Measurements from ENCODE around the gene ERF. TPM values are rescaled to one million over a fixed set of nuclear protein-coding genes. Genes with fewer than 3 reads are reported as not detected.

ERF gene
- total RNA-seq, 1 donor from 2014 or later, result 109 TPM

DNA sequence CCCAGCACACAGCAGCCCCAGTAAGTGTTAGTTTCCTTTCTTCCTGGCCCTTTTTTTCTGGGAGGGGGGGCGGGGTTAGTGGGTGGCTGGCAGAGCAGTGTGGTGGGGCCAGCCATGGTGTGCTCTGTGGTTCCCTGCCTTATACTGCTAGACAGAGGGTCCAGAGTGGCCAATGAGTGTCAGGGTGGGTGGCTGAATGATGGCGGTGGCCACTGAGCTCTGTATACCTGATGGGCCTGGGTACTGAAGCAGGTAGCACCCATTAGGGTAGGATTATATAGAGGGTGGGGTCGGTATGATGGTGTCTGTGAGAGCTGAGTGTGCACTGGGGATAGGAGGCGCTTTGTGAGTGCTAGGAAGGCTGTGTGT lies 27.9 kb upstream of the ERF start:
- peaks cover 17% of the 10 kb centered on the region for H3K27me3 Mint-ChIP-seq (ENCODE audit: unreplicated experiment)
- peaks cover 42% of the 10 kb centered on the region for H3K4me1 Mint-ChIP-seq (ENCODE audit: unreplicated experiment)
- no peaks in the 10 kb centered on the region for H3K9me3 Mint-ChIP-seq (ENCODE audit: unreplicated experiment)
- H3K27ac Mint-ChIP-seq (ENCODE audit: unreplicated experiment), result no peak overlapping the region
- no peak overlapping the region for H3K4me3 Mint-ChIP-seq (ENCODE audit: unreplicated experiment)
- peaks cover 12% of the 10 kb centered on the region for H3K36me3 Mint-ChIP-seq (ENCODE audit: low read depth, unreplicated experiment)
- DNase-seq (ENCODE audit: low spot score), result no peak
- no peak for TF ChIP-seq CTCF (IDR thresholded peaks at IDR 0.05; ENCODE audit: unreplicated experiment)

- no peak for TF ChIP-seq CTCF (IDR thresholded peaks at IDR 0.05; ENCODE audit: unreplicated experiment)
- H3K4me1 Mint-ChIP-seq (ENCODE audit: unreplicated experiment), result peaks cover 47% of the 10 kb centered on the region
- H3K36me3 Mint-ChIP-seq (ENCODE audit: low read depth, unreplicated experiment), result peaks cover 12% of the 10 kb centered on the region
- peak overlapping the region; percentile 48 for H3K27ac Mint-ChIP-seq (ENCODE audit: unreplicated experiment)
- peaks cover 13% of the 10 kb centered on the region for H3K27me3 Mint-ChIP-seq (ENCODE audit: unreplicated experiment)
- DNase-seq (ENCODE audit: low spot score), result no peak
- peak overlapping the region; percentile 84 for H3K4me3 Mint-ChIP-seq (ENCODE audit: unreplicated experiment)
- no peaks in the 10 kb centered on the region for H3K9me3 Mint-ChIP-seq (ENCODE audit: unreplicated experiment)
These were observed 27.2 kb upstream of the ERF start for GRCh38 chr19:42281827-42282762.

- DNase-seq (ENCODE audit: low spot score), result no peak
- Mint-ChIP-seq H3K4me3 (ENCODE audit: unreplicated experiment) (peak overlapping the region; percentile 85), H3K9me3 (ENCODE audit: unreplicated experiment) (no peaks in the 10 kb centered on the region), H3K4me1 (ENCODE audit: unreplicated experiment) (peaks cover 46% of the 10 kb centered on the region), H3K27ac (ENCODE audit: unreplicated experiment) (no peak overlapping the region), H3K36me3 (ENCODE audit: low read depth, unreplicated experiment) (peaks cover 14% of the 10 kb centered on the region), H3K27me3 (ENCODE audit: unreplicated experiment) (peaks cover 13% of the 10 kb centered on the region)
- no peak for TF ChIP-seq CTCF (IDR thresholded peaks at IDR 0.05; ENCODE audit: unreplicated experiment)
These were observed 26.4 kb upstream of the ERF start for GRCh38 chr19:42281146-42281826.

GRCh38 chr19:42280815-42281145 lies 25.9 kb upstream of the ERF start:
- peaks cover 14% of the 10 kb centered on the region for H3K36me3 Mint-ChIP-seq (ENCODE audit: low read depth, unreplicated experiment)
- no peak overlapping the region for H3K27ac Mint-ChIP-seq (ENCODE audit: unreplicated experiment)
- TF ChIP-seq CTCF (IDR thresholded peaks at IDR 0.05; ENCODE audit: unreplicated experiment), result no peak
- no peak for DNase-seq (ENCODE audit: low spot score)
- no peak overlapping the region for H3K4me3 Mint-ChIP-seq (ENCODE audit: unreplicated experiment)
- H3K4me1 Mint-ChIP-seq (ENCODE audit: unreplicated experiment), result peaks cover 45% of the 10 kb centered on the region
- no peaks in the 10 kb centered on the region for H3K9me3 Mint-ChIP-seq (ENCODE audit: unreplicated experiment)
- peaks cover 10% of the 10 kb centered on the region for H3K27me3 Mint-ChIP-seq (ENCODE audit: unreplicated experiment)

All from endothelial cell (in vitro differentiated cells).